Neural cell (in vitro differentiated cells): ENCODE results near the gene STAP2.

Source experiments
- CTCF ChIP-seq: fragments of 450-650 bp; IDR thresholded peaks from 2 replicates; pipeline ENCODE4 v1.5.1; 2014; ENCODE audit warnings: antibody characterized with exemption, mild to moderate bottlenecking, moderate library complexity; ENCODE audit not compliant: poor library complexity, severe bottlenecking
- EZH2 ChIP-seq: fragments of 200-600, 300-800 bp; shearing (Covaris generic), sonication (generic); IDR thresholded peaks from 2 replicates; pipeline ENCODE4 v1.6.1; 2014; ENCODE audit warnings: antibody characterized with exemption, low read length, borderline replicate concordance, mild to moderate bottlenecking; ENCODE audit not compliant: insufficient read depth, poor library complexity, severe bottlenecking
- REST ChIP-seq: IDR thresholded peaks from 2 replicates; pipeline ENCODE4 v1.6.1; 2012; ENCODE audit warnings: borderline replicate concordance
- TAF1 ChIP-seq: IDR thresholded peaks from 2 replicates; pipeline ENCODE4 v1.6.1; 2012; ENCODE audit warnings: low read depth

GRCh38 chr19:4310247-4311121 lies 28.1 kb downstream of the STAP2 start:
- TF ChIP-seq CTCF, result no peak
- TF ChIP-seq REST, result no peak
- no peak for TF ChIP-seq EZH2
- TF ChIP-seq TAF1, result no peak
